Panc1 (cell line): ENCODE data around the gene MFAP4. TPM values are rescaled to one million over a fixed set of nuclear protein-coding genes. Genes with fewer than 3 reads are reported as not detected.

Experiments used
- ATAC-seq: fragments of 200-7000 bp; cut with Tn5 transposase; 2 replicates; pipeline ENCODE4 v1.9.1; 2020; ENCODE audit warnings: mild to moderate bottlenecking, moderate library complexity
- BruUV-seq: library from RNA; stranded (reverse); fragments of 400-500 nt; replicated peaks from 2 replicates; lab custom pipeline; 2021; lab: Mats Ljungman, UMichigan
- CTCF ChIA-PET: fragments of 300-600 bp; sonication (Branson Sonifier 250); formaldehyde crosslinking; loops from one replicate; lab custom pipeline; 2022; ENCODE audit warnings: antibody characterized with exemption; lab: Charles Lee
- POLR2A ChIA-PET: fragments of 300-600 bp; sonication (Branson Sonifier 250); formaldehyde crosslinking; loops from one replicate; lab custom pipeline; 2022; ENCODE audit warnings: antibody characterized with exemption; lab: Charles Lee
- DNase-seq: peaks from one replicate; pipeline ENCODE4 v3.0.0-alpha.2; 2010; ENCODE audit warnings: low read depth, low spot score
- H3K27ac ChIP-seq: 2 replicates; pipeline ENCODE4 v1.5.1; 2011; ENCODE audit warnings: mild to moderate bottlenecking, low read length, inconsistent platforms
- H3K27me3 ChIP-seq: fragments of 200-500 bp; sonication (Bioruptor generic); 2 replicates; pipeline ENCODE4 v1.6.0; 2014; ENCODE audit warnings: low read length, inconsistent platforms; ENCODE audit not compliant: control insufficient read depth, insufficient read depth
- H3K36me3 ChIP-seq: fragments of 200-500 bp; sonication (Bioruptor generic); 2 replicates; pipeline ENCODE4 v1.5.1; 2014; ENCODE audit warnings: inconsistent platforms, mild to moderate bottlenecking, low read length, moderate library complexity; ENCODE audit not compliant: control insufficient read depth, insufficient read depth
- H3K4me1 ChIP-seq: 2 replicates; pipeline ENCODE4 v1.5.1; 2011; ENCODE audit warnings: inconsistent platforms, mild to moderate bottlenecking, low read length, moderate library complexity; ENCODE audit not compliant: control insufficient read depth, insufficient read depth
- H3K4me3 ChIP-seq, 2 experiments: 2 replicates each; pipeline ENCODE4 v1.5.1; 2011 to 2012; ENCODE audit warnings: low read depth in 2 of 2, low read length in 2 of 2, mild to moderate bottlenecking in 2 of 2, inconsistent platforms in 1 of 2, moderate library complexity in 1 of 2
- H3K9me3 ChIP-seq: fragments of 200-500 bp; sonication (Bioruptor generic); 2 replicates; pipeline ENCODE4 v1.5.1; 2014; ENCODE audit warnings: low read depth, mild to moderate bottlenecking, inconsistent platforms, low read length, moderate library complexity; ENCODE audit not compliant: control insufficient read depth, insufficient read depth
- POLR2AphosphoS5 ChIP-seq: IDR thresholded peaks from 2 replicates; pipeline ENCODE4 v1.6.1; 2012; ENCODE audit warnings: mild to moderate bottlenecking, low read depth, low read length, moderate library complexity
- REST ChIP-seq, 2 experiments: IDR thresholded peaks; 2 replicates each; pipeline ENCODE4 v1.6.1; 2011 to 2012; ENCODE audit warnings: low read depth in 2 of 2, control low read depth in 1 of 2, low read length in 1 of 2, mild to moderate bottlenecking in 1 of 2, moderate library complexity in 1 of 2; ENCODE audit not compliant: insufficient read depth in 1 of 2
- SIN3A ChIP-seq: IDR thresholded peaks from 2 replicates; pipeline ENCODE4 v1.6.1; 2012; ENCODE audit warnings: low read depth, mild to moderate bottlenecking, low read length, moderate library complexity, borderline replicate concordance; ENCODE audit not compliant: insufficient read depth
- TCF7L2 ChIP-seq: IDR thresholded peaks from 2 replicates; pipeline ENCODE4 v1.6.1; 2011; ENCODE audit warnings: mild to moderate bottlenecking, low read depth, low read length, inconsistent platforms
- in situ Hi-C: cut with HindIII; loops from 2 replicates; pipeline ENCODE4 v1.10.0; 2016; ENCODE audit warnings: low sequenced_read_pairs, low pct_unique_long_range_greater_than_20kb
- intact Hi-C: fragments of 100-400 bp; cut with micrococcal nuclease; formaldehyde crosslinking; loops from one replicate; pipeline ENCODE4 v1.10.0; 2022; ENCODE audit not compliant: unreplicated experiment
- total RNA-seq: library from RNA; stranded (reverse); gene quantifications from one replicate; pipeline ENCODE4 v1.2.1, GENCODE V29; 2021; ENCODE audit not compliant: unreplicated experiment
- TF ChIP-seq, protein P1 (sequence below): fragments of 450-650 bp; IDR thresholded peaks from 2 replicates; pipeline ENCODE4 v1.5.1; 2017; ENCODE audit warnings: mild to moderate bottlenecking

Gene MFAP4
- total RNA-seq, 1 experiment from 2014 or later, result 0.92 TPM

DNA sequence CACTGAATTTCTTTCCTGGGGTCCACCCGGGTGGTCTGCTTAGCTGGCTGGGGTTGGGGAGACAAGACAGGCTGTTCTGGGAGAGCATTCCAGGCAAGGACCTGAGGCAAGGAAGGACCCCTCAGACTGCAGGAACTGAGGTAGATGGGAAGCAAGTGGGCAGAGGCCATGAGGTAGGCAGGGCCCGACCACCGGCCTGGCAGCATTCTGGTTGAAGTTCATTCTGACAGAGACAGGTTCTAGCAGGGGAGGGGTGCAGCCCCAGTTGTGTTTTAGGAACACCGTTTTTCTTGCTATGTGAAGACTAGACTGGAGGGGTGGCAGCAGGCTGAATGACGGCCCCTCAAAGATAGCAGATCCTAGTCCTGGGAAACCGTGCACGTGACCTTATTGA, 41.9 kb downstream of the MFAP4 start:
- intact Hi-C loops (no loop called here), in situ Hi-C loops (no loop called here)
- Histone ChIP-seq H3K4me1 (peaks cover 12% of the 10 kb centered on the region), H3K36me3 (no peaks in the 10 kb centered on the region), H3K4me3 (no peak overlapping the region), H3K9me3 (no peaks in the 10 kb centered on the region), H3K27me3 (no peaks in the 10 kb centered on the region), H3K27ac (no peak overlapping the region)
- CTCF ChIA-PET, result interaction anchor here (0.5 kb wide), 1 partner anchor 68 kb away, joined by 7 read pairs; no protein-coding TSS in a partner anchor
- TF ChIP-seq POLR2AphosphoS5, result no peak
- TF ChIP-seq, protein P1, sequence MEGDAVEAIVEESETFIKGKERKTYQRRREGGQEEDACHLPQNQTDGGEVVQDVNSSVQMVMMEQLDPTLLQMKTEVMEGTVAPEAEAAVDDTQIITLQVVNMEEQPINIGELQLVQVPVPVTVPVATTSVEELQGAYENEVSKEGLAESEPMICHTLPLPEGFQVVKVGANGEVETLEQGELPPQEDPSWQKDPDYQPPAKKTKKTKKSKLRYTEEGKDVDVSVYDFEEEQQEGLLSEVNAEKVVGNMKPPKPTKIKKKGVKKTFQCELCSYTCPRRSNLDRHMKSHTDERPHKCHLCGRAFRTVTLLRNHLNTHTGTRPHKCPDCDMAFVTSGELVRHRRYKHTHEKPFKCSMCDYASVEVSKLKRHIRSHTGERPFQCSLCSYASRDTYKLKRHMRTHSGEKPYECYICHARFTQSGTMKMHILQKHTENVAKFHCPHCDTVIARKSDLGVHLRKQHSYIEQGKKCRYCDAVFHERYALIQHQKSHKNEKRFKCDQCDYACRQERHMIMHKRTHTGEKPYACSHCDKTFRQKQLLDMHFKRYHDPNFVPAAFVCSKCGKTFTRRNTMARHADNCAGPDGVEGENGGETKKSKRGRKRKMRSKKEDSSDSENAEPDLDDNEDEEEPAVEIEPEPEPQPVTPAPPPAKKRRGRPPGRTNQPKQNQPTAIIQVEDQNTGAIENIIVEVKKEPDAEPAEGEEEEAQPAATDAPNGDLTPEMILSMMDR, result no peak
- no peak for TF ChIP-seq SIN3A
- no peak for TF ChIP-seq REST (IDR thresholded peaks at IDR 0.05; ENCODE audit: insufficient read depth in 1 of 2, low read depth in 2 of 2, low read length in 1 of 2)
- no peak for TF ChIP-seq TCF7L2
- POLR2A ChIA-PET, result no interaction called here
- no peak for ATAC-seq
- DNase-seq, result no peak
- no TSS peak for BruUV-seq

DNA sequence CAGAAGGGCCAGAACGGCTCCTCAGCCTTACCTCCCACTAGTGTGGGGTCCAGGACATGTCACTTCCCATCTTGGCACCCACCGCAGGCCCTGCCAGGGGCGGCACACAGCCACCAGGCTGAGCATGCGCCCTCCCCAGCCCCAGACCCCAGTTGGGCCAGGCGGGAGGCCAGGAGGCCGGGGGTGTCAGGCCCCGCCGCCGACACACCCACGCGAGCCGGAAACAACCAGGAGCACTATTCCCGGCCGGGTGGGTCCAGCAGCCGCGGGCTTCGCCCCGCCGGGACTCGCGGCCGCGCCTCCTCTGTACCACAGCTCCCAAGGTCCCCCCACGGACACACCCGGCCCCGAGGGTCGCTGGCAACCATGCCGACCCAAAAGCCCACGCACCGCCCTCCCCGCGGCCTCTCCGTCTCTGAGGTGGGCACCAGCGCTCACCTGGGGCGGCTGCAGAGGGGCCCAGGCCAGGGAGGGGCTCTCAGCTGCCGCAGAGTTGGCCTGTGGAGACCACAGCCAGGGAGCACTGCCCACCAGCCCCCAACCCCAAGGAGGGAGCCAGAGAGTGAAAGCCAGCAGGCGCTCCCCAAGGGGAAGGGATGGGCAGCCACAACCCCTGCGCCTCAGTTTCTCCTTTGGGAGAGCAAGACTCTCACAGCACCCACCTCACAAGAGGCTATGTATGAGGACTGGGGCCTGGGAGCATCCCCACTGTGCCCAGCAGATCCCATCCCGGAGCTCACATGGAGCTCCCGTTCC, 42.5 kb downstream of the MFAP4 start:
- BruUV-seq, result no TSS peak
- Histone ChIP-seq H3K27ac (no peak overlapping the region), H3K9me3 (no peaks in the 10 kb centered on the region), H3K27me3 (no peaks in the 10 kb centered on the region), H3K36me3 (no peaks in the 10 kb centered on the region), H3K4me3 (no peak overlapping the region), H3K4me1 (peaks cover 12% of the 10 kb centered on the region)
- ChIA-PET CTCF (interaction anchor here (0.5 kb wide), 1 partner anchor 68 kb away, joined by 7 read pairs; no protein-coding TSS in a partner anchor), POLR2A (no interaction called here)
- TF ChIP-seq POLR2AphosphoS5 (no peak), SIN3A (no peak), REST (IDR thresholded peaks at IDR 0.05; ENCODE audit: insufficient read depth in 1 of 2, low read depth in 2 of 2, low read length in 1 of 2) (no peak), TCF7L2 (no peak)
- TF ChIP-seq, protein P1, result no peak
- in situ Hi-C loops, result no loop called here
- intact Hi-C loops, result no loop called here
- no peak for ATAC-seq
- no peak for DNase-seq
